OCI-LY7 (cell line): Measurements from ENCODE around the gene XRN1. TPM values are rescaled to one million over a fixed set of nuclear protein-coding genes. Genes with fewer than 3 reads are reported as not detected.

Source experiments
- BruUV-seq: library from RNA; stranded (reverse); fragments of 400-500 nt; replicated peaks from 2 replicates; lab custom pipeline; 2021; lab: Mats Ljungman, UMichigan
- CTCF ChIA-PET: fragments of 300-600 bp; sonication (Branson Sonifier 250); formaldehyde crosslinking; loops from one replicate; lab custom pipeline; 2022; ENCODE audit warnings: antibody characterized with exemption; ENCODE audit not compliant: unreplicated experiment; lab: Charles Lee
- POLR2A ChIA-PET: fragments of 300-600 bp; sonication (Branson Sonifier 250); formaldehyde crosslinking; loops from one replicate; lab custom pipeline; 2022; ENCODE audit warnings: antibody characterized with exemption; lab: Charles Lee
- DNase-seq: peaks from one replicate; pipeline ENCODE4 v3.0.0-alpha.2; 2015; ENCODE audit warnings: low spot score
- H2AFZ ChIP-seq: fragments of 200-600 bp; sonication (generic), shearing (Covaris generic); 2 replicates; pipeline ENCODE4 v1.6.1; 2014; ENCODE audit warnings: mild to moderate bottlenecking, antibody characterized with exemption, low read length, moderate library complexity
- H3K27ac ChIP-seq: fragments of 200-600 bp; sonication (generic); 2 replicates; pipeline ENCODE4 v1.5.1; 2014; ENCODE audit warnings: mixed run types, low read depth, mild to moderate bottlenecking, moderate library complexity, low read length, inconsistent platforms; ENCODE audit not compliant: poor library complexity, severe bottlenecking
- H3K36me3 ChIP-seq: fragments of 200-600 bp; sonication (generic); 2 replicates; pipeline ENCODE4 v1.6.1; 2014; ENCODE audit warnings: mild to moderate bottlenecking, antibody characterized with exemption, low read length, moderate library complexity, mixed read lengths; ENCODE audit not compliant: insufficient read depth
- H3K4me1 ChIP-seq: fragments of 200-600 bp; sonication (generic); 2 replicates; pipeline ENCODE4 v1.5.1; 2014; ENCODE audit warnings: mild to moderate bottlenecking, low read length; ENCODE audit not compliant: insufficient read depth, poor library complexity, severe bottlenecking
- H3K4me2 ChIP-seq: fragments of 200-600 bp; sonication (generic); 2 replicates; pipeline ENCODE4 v1.6.1; 2014; ENCODE audit warnings: mild to moderate bottlenecking, low read length
- H3K4me3 ChIP-seq: fragments of 200-600 bp; sonication (generic); 2 replicates; pipeline ENCODE4 v1.5.1; 2014; ENCODE audit warnings: mild to moderate bottlenecking, low read depth, low read length; ENCODE audit not compliant: poor library complexity, severe bottlenecking
- H3K79me2 ChIP-seq: fragments of 200-600 bp; sonication (generic); 2 replicates; pipeline ENCODE4 v1.6.1; 2016; ENCODE audit warnings: low read depth, mild to moderate bottlenecking, low read length, moderate library complexity, mixed read lengths; ENCODE audit not compliant: insufficient read depth
- H3K9me2 ChIP-seq: fragments of 200-600 bp; sonication (generic); 2 replicates; pipeline ENCODE4 v1.6.1; 2016; ENCODE audit warnings: mild to moderate bottlenecking, low read length, mixed read lengths; ENCODE audit not compliant: insufficient read depth
- H3K9me3 ChIP-seq: fragments of 200-600 bp; sonication (generic); 2 replicates; pipeline ENCODE4 v1.6.1; 2014; ENCODE audit warnings: mild to moderate bottlenecking, mixed run types, low read length, mixed read lengths
- H4K20me1 ChIP-seq: fragments of 200-600 bp; sonication (generic); 2 replicates; pipeline ENCODE4 v1.6.1; 2014; ENCODE audit warnings: mild to moderate bottlenecking, antibody characterized with exemption, low read length, moderate library complexity, mixed read lengths; ENCODE audit not compliant: insufficient read depth
- CTCF ChIP-seq: fragments of 200-600 bp; sonication (generic); conservative IDR thresholded peaks from 2 replicates; pipeline ENCODE4 v1.5.1; 2014; ENCODE audit warnings: mild to moderate bottlenecking, antibody characterized with exemption, low read length, moderate library complexity, mixed read lengths
- EZH2phosphoT487 ChIP-seq: fragments of 200-600 bp; sonication (generic); IDR thresholded peaks from 2 replicates; pipeline ENCODE4 v1.6.1; 2018; ENCODE audit warnings: low read depth, borderline replicate concordance, mild to moderate bottlenecking, mixed run types, antibody characterized with exemption, low read length, moderate library complexity, mixed read lengths
- intact Hi-C: fragments of 100-400 bp; cut with micrococcal nuclease; formaldehyde crosslinking; loops from one replicate; pipeline ENCODE4 v1.10.0; 2022; ENCODE audit not compliant: unreplicated experiment
- total RNA-seq, 2 experiments: library from RNA; depleted of rRNA in 1 of 2; stranded (reverse); fragments of >200 nt in 1 of 2; shearing (Covaris generic) in 1 of 2; gene quantifications; 2 replicates each; pipeline ENCODE4 v1.2.3, GENCODE V29; 2014 to 2022

XRN1 gene
- total RNA-seq, 2 experiments from 2014 or later: 36.6 to 43.6 TPM

- Histone ChIP-seq H3K36me3 (no peaks in the 10 kb centered on the region), H3K4me2 (no peak overlapping the region), H4K20me1 (no peaks in the 10 kb centered on the region), H3K79me2 (no peaks in the 10 kb centered on the region), H3K9me2 (no peaks in the 10 kb centered on the region), H3K9me3 (no peaks in the 10 kb centered on the region), H2AFZ (no peak overlapping the region), H3K27ac (no peak overlapping the region), H3K4me1 (no peaks in the 10 kb centered on the region), H3K4me3 (no peak overlapping the region)
- intact Hi-C loops: loop anchor here (1.0 kb wide), 1 partner anchor 25 kb away; no protein-coding TSS in a partner anchor
- DNase-seq: no peak
- TF ChIP-seq CTCF (no peak), EZH2phosphoT487 (no peak)
- ChIA-PET POLR2A (interaction anchor here (0.7 to 1.1 kb wide), 3 partner anchors 9 to 541 kb away, joined by 3 to 5 read pairs (median 3); no protein-coding TSS in a partner anchor), CTCF (no interaction called here)
- no TSS peak for BruUV-seq
Observed at GRCh38 chr3:142263112-142263511, 184.7 kb downstream of the XRN1 start.

GRCh38 chr3:142259359-142259758 lies 188.5 kb downstream of the XRN1 start:
- H3K79me2 ChIP-seq: no peaks in the 10 kb centered on the region
- no peaks in the 10 kb centered on the region for H3K9me3 ChIP-seq
- H3K4me2 ChIP-seq: no peak overlapping the region
- H3K27ac ChIP-seq: no peak overlapping the region
- H3K9me2 ChIP-seq: no peaks in the 10 kb centered on the region
- H2AFZ ChIP-seq: peak overlapping the region; percentile 46; the same call in 1 of the 2 replicates
- no peaks in the 10 kb centered on the region for H3K4me1 ChIP-seq
- H4K20me1 ChIP-seq: no peaks in the 10 kb centered on the region
- CTCF ChIA-PET: no interaction called here
- TF ChIP-seq CTCF: no peak
- TF ChIP-seq EZH2phosphoT487: no peak
- intact Hi-C loops: no loop called here
- no TSS peak for BruUV-seq
- POLR2A ChIA-PET: no interaction called here
- no peak for DNase-seq
- no peak overlapping the region for H3K4me3 ChIP-seq
- no peaks in the 10 kb centered on the region for H3K36me3 ChIP-seq

- no peak for DNase-seq
- H3K4me1 ChIP-seq: no peaks in the 10 kb centered on the region
- no TSS peak for BruUV-seq
- no peak overlapping the region for H2AFZ ChIP-seq
- H3K9me3 ChIP-seq: no peaks in the 10 kb centered on the region
- no peaks in the 10 kb centered on the region for H3K9me2 ChIP-seq
- no peaks in the 10 kb centered on the region for H4K20me1 ChIP-seq
- no peak overlapping the region for H3K4me3 ChIP-seq
- no peaks in the 10 kb centered on the region for H3K79me2 ChIP-seq
- POLR2A ChIA-PET: interaction anchor here (0.7 kb wide), 1 partner anchor 25 kb away, joined by 3 read pairs; no protein-coding TSS in a partner anchor
- intact Hi-C loops: no loop called here
- no peak overlapping the region for H3K27ac ChIP-seq
- no peaks in the 10 kb centered on the region for H3K36me3 ChIP-seq
- CTCF ChIA-PET: no interaction called here
- H3K4me2 ChIP-seq: no peak overlapping the region
- TF ChIP-seq EZH2phosphoT487 (no peak), CTCF (no peak)
Observed at GRCh38 chr3:142256712-142257333, 191.0 kb downstream of the XRN1 start.
